Neural progenitor cell (in vitro differentiated cells): ENCODE results near the gene C2.

Experiments used
- EZH2phosphoT487 ChIP-seq: fragments of 200-600 bp; sonication (generic); IDR thresholded peaks from 2 replicates; pipeline ENCODE4 v1.6.1; 2017; ENCODE audit warnings: antibody characterized with exemption
- TF ChIP-seq, protein P1 (sequence below): fragments of 200-600 bp; sonication (generic); IDR thresholded peaks from 2 replicates; pipeline ENCODE4 v1.5.1; 2017; ENCODE audit warnings: antibody characterized with exemption, mild to moderate bottlenecking

- TF ChIP-seq, protein P1, sequence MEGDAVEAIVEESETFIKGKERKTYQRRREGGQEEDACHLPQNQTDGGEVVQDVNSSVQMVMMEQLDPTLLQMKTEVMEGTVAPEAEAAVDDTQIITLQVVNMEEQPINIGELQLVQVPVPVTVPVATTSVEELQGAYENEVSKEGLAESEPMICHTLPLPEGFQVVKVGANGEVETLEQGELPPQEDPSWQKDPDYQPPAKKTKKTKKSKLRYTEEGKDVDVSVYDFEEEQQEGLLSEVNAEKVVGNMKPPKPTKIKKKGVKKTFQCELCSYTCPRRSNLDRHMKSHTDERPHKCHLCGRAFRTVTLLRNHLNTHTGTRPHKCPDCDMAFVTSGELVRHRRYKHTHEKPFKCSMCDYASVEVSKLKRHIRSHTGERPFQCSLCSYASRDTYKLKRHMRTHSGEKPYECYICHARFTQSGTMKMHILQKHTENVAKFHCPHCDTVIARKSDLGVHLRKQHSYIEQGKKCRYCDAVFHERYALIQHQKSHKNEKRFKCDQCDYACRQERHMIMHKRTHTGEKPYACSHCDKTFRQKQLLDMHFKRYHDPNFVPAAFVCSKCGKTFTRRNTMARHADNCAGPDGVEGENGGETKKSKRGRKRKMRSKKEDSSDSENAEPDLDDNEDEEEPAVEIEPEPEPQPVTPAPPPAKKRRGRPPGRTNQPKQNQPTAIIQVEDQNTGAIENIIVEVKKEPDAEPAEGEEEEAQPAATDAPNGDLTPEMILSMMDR, result no peak
- TF ChIP-seq EZH2phosphoT487, result no peak
Measured at GRCh38 chr6:31968791-31969711, 41.5 kb downstream of the C2 start.
